HG03097 (cell line): Measurements from ENCODE around the gene AARS1.
"Not testable (repeated sequence)": the region's sequence is repeated elsewhere in the genome, so short reads cannot be mapped to it uniquely, and the experiment has no call there.

Experiments used
- ATAC-seq: cut with Tn5 transposase; IDR thresholded peaks from one replicate; pipeline ENCODE4 v1.9.1; 2021; ENCODE audit not compliant: unreplicated experiment, low FRiP score

AARS1 gene

DNA sequence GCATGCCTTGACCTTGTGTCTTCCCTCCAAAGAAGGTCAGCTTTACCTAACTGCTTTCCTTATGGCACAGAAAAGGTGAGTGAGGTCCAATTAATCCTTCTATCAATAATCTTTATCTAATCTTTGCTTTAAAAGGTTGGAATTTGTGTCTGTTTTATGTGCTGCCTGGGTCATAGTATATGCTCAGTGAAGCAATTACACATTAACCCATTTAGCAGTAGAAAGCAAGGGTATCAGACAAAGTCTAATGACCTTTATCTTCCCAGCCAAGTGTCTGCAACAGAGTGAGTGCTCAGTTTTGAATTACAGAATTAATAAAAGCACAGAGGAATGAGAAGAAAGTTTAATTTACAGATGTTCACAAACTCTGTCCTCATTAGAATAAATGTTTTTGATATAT, 63.3 kb downstream of the AARS1 start:
- not testable (repeated sequence) for ATAC-seq

DNA sequence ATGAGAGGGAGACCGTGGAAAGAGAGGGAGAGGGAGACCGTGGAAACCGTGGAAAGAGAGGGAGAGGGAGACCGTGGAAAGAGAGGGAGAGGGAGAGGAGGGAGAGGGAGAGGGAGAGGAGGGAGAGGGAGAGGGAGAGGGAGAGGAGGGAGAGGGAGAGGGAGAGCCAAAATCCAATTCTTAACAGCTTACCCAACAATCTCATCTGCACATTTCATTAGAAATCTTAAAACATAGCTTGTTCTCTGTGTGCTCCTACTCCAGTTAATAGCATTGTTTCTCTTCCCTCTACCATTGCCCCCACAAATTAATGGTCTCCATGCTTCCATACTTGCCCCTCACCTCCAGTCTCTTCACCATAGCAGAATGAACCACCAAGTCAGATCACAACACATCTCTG, 63.9 kb downstream of the AARS1 start:
- not testable (repeated sequence) for ATAC-seq

DNA sequence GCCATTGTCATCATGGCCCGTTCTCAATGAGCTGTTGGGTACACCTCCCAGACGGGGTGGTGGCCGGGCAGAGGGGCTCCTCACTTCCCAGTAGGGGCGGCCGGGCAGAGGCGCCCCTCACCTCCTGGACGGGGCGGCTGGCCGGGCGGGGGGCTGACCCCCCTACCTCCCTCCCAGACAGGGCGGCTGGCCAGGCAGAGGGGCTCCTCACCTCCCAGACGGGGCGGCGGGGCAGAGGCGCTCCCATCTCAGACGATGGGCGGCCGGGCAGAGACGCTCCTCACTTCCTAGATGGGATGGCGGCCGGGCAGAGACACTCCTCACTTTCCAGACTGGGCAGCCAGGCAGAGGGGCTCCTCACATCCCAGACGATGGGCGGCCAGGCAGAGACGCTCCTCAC, 64.7 kb downstream of the AARS1 start:
- not testable (repeated sequence) for ATAC-seq

DNA sequence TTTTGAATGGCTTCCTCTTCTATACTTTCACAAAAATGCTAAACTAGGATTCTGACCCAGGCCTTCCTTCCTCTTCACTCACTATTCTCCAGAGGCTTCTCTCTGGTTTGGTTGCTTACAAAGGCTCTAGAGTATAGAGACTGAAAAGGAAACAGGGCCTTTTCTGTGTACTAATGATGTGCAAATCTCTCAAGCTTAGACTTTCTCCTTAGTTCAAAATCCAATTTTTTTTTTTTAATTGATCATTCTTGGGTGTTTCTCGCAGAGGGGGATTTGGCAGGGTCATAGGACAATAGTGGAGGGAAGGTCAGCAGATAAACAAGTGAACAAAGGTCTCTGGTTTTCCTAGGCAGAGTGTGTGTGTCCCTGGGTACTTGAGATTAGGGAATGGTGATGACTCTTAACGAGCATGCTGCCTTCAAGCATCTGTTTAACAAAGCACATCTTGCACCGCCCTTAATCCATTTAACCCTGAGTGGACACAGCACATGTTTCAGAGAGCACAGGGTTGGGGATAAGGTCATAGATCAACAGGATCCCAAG, 65.3 kb downstream of the AARS1 start:
- not testable (repeated sequence) for ATAC-seq

DNA sequence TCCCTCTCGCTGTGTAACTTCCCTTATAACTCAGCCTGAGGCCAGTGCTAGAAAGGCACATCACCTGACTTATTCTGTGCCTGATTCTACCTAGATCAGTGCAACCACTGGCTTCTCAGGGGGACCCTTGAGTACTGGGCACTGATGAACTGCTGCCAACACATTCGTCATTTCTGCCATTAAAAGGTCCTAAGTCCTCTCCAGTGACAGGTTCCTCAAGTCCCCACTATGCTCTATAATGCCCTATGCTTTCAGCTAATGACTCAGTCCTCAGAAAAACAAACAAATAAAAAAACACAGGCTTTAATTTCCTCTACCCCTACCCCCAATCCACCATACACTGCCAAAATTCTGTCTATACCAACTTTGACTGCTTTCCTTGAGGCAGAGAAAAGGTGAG, 66.1 kb downstream of the AARS1 start:
- not testable (repeated sequence) for ATAC-seq

DNA sequence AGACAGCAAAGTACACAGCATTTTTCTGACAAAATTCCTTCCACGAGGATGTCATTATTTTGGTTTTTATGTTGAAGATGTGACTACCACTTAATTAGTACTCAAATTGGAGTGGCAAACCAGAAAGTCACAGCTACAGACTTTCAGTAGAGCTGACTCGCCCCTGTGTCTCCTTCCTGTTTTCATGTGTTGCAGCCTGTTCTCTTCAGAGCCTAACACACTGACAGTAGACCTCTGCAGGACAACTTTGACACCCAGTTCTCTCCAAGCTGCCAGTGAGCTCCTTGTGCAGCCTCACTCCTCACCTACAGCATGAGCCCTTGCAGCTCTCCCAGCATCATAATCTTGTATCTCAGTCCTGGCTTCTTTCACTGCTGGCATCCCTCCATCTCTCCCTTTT, 66.7 kb downstream of the AARS1 start:
- not testable (repeated sequence) for ATAC-seq

DNA sequence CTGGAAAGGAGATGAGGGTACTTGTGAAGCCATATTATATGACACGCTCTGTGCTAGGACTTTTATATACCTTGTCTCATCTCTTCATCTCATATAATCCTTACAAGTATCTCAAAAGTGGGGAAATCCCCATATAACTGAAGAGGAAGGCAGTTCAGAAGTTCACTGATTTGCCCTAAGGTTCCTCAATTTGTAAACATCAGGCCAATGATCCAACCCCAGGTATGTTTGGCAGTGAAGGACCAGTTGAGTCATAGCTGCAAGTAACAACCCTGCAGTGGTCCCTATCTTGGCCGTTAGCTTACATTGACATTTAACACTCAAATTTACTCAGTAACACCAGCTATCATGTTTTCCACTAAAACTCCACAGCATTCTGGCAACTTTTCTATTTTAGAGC, 70.7 kb downstream of the AARS1 start:
- ATAC-seq, result not testable (repeated sequence)

DNA sequence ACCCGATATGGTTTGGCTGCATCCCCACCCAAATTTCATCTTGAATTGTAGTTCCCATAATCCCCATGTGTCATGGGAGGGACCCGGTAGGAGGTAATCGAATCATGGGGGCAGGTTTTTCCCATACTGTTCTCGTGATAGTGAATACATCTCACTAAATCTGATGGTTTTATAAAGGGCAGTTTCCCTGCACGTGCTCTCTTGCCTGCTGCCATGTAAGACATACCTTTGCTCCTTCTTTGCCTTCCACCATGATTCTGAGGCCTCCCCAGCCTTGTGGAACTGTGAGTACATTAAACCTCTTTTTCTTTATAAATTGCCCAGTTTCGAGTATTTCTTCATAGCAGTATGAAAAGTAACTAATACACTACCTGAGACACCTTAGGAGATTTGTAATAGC, 82.9 kb downstream of the AARS1 start:
- not testable (repeated sequence) for ATAC-seq

DNA sequence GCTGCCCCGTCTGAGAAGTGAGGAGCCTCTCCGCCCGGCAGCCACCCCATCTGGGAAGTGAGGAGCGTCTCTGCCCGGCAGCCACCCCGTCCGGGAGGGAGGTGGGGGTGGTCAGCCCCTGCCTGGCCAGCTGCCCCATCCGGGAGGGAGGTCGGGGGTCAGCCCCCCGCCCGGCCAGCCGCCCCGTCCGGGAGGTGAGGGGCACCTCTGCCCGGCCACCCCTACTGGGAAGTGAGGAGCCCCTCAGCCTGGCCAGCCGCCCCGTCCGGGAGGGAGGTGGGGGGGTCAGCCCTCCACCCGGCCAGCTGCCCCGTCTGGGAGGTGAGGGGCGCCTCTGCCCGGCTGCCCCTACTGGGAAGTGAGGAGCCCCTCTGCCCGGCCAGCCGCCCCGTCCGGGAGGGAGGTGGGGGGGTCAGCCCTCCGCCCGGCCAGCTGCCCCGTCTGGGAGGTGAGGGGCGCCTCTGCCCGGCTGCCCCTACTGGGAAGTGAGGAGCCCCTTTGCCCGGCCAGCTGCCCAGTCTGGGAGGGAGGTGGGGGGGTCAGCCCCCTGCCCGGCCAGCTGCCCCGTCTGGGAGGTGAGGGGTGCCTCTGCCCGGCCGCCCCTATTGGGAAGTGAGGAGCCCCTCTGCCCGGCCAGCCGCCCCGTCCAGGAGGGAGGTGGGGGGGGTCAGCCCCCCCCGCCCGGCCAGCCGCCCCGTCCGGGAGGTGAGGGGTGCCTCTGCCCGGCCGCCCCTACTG, 84.5 kb downstream of the AARS1 start:
- not testable (repeated sequence) for ATAC-seq

DNA sequence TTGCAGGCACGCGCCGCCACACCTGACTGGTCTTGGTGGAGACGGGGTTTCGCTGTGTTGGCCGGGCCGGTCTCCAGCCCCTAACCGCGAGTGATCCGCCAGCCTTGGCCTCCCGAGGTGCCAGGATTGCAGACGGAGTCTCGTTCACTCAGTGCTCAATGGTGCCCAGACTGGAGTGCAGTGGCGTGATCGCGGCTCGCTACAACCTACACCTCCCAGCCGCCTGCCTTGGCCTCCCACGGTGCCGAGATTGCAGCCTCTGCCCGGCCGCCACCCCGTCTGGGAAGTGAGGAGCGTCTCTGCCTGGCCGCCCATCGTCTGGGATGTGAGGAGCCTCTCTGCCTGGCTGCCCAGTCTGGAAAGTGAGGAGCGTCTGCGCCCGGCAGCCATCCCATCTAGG, 85.3 kb downstream of the AARS1 start:
- ATAC-seq, result not testable (repeated sequence)

DNA sequence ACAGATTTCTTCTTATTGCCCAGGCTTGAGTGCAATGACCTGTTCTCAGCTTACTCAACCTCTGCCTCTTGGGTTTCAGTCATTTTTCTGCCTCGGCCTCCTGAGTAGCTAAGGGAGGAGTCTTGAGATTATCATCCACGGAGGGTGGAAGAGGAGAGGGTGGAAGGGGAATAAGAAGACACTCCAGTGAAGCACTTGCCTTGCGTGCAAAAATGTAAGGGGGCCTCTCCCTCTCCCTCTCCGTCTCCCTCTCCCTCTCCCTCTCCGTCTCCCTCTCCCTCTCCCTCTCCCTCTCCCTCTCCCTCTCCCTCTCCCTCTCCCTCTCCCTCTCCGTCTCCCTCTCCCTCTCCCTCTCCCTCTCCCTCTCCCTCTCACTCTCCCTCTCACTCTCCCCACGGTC, 85.8 kb downstream of the AARS1 start:
- not testable (repeated sequence) for ATAC-seq
